GM19438 (cell line): Measurements from ENCODE around the gene DCUN1D1.
A peak's percentile ranks its signal among the peaks of the same experiment; 100 is the strongest.

Experiments
- ATAC-seq: cut with Tn5 transposase; IDR thresholded peaks from one replicate; pipeline ENCODE4 v1.9.1; 2021; ENCODE audit warnings: low read depth; ENCODE audit not compliant: unreplicated experiment

The DCUN1D1 gene

GRCh38 chr3:182973047-182973446 is 7.3 kb downstream of the DCUN1D1 start:
- no peak for ATAC-seq

DNA sequence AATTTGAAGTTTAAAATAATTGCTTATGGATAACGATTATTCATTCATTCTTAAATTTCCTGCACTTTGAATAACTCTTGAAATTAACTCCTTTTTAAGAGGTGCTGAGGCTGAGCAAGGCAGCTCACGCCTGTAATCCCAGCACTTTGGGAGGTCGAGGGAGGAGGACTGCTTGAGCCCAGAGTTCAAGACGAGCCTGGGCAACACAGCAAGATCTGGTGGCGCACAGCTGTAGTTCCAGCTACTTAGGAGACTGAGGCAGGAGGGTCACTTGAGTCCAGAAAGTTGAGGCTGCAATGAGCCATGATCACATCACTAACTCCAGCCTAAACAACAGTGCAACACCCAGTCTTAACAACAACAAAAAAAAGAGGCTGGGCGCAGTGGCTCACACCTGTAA is 8.0 kb downstream of the DCUN1D1 start:
- ATAC-seq, result no peak

- no peak for ATAC-seq
Observed at GRCh38 chr3:182971637-182972036, 8.7 kb downstream of the DCUN1D1 start.

DNA sequence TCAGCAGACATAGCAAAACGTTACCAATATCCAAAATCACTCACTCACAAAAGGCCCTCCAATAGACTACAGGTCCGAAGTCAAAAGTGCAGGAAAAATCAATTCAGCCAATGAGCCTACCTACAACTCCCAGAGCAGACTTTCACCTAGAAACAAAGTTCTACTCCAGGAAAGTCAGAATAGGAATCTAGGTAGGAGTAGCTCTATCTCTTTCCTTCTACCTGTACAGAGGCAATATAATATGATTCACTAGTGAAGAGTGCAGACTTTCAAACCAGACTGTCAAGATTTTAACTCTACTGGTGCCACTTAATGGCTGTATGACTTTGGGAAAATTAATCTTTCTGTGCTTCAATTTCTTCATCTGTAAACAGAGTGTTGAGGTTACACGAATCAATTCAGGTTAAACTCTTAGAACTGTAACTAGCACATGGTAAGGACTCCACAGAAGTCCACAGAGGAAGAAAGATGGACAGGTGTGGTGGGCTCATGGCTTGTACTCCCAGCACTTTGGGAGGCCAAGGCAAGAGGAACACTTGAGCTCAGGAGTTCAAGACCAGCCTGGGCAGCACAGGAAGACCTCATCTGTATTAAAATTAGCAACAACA is 9.4 kb downstream of the DCUN1D1 start:
- no peak for ATAC-seq

DNA sequence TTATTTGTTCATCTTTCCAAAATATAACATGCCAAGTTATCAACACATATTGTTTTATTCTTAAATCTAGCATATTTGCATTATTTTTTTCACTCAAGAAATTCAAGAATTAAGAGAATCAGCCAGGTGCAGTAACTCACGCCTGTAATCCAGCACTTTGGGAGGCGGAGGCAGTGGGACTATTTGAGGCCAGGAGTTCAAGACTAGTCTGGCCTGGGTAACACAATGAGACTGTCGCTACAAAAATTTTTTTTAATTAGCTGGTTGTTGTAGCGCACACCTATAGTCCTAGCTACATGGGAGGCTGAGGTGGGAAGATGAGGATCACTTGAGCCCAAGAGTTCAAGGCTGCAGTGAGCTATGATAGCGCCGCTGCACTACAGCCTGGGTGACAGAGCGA is 10.5 kb downstream of the DCUN1D1 start:
- ATAC-seq, result no peak

- no peak for ATAC-seq
Observed at GRCh38 chr3:182969277-182969676, 11.1 kb downstream of the DCUN1D1 start.

GRCh38 chr3:182967218-182968204 is 12.8 kb downstream of the DCUN1D1 start:
- ATAC-seq, result peak; percentile 54

GRCh38 chr3:182965861-182966366 is 14.4 kb downstream of the DCUN1D1 start:
- no peak for ATAC-seq

DNA sequence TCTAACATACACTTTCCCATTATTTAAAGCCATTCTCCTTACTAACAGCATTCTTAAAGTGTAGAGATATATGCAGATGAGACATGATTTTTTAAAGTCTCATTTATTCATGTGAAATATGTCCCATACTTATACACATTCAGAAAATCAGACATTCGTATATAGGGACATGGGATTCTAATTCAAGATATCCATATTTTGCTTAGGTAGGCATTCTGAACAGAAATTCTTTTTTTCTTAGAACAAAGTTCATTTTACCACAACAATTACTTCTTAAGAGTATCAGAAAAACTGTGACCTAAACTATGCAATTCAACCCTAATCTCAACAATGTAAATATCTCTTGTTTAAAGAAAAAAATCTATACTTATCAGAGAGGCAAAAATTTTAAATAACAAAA is 16.2 kb downstream of the DCUN1D1 start:
- ATAC-seq, result no peak

DNA sequence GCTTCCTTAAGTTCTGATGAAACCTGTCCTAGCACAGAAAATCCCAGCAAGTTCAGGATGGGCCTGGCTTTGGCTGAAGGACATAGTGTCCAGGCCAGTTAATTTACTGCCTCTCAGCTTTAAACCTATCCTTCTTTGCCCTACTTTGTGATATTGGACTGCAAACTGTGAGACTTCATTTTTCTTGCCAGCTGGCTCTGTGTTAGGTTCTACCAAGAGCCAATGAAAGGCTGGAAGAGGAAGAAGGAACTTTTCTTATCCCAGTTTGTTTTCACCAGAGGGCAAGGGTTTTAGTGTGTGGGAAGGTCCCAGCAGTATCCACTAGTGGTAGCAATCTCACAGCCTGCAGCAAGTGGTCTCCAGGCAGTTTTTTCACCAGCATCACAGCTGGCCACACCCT is 18.2 kb downstream of the DCUN1D1 start:
- no peak for ATAC-seq

DNA sequence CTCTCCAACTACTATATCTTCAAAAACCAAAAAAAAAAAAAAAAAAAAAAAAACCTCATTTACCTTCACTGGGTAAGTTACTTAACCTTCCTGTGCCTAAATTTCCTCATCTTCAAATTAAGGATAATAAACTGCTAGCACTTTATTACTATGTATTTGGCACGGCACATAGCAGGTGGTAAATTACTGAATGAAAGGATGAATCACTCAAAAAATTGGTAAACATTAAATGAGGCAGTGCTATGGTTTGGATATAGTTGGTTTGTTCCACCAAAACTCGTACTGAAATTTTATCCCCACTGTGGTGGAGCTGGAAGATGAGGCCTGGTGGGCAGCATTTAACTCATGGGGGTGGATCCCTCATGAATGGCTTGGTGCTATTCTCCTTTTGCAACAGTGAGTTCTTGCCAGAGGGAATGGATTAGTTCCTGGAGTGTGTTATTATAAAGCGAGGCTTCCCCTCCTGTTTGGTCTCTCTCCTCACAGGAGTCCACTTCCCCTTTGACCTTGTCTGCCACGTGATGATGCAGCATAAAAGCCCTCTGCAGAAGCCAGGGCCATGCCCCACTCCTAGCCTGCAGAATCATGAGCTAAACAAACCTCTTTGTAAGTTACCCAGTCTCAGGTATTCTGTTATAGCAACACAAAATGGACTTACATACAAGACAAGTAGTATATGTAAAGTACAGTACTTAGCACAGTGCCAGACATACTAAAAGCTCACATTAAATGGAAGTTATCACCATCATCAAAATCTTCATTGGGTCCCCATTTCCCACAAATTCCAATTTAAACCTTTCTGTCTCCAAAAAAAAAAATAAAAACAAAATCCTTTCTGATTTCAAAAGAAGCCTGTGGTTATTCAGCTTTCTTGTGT is 20.6 kb downstream of the DCUN1D1 start:
- ATAC-seq, result no peak

DNA sequence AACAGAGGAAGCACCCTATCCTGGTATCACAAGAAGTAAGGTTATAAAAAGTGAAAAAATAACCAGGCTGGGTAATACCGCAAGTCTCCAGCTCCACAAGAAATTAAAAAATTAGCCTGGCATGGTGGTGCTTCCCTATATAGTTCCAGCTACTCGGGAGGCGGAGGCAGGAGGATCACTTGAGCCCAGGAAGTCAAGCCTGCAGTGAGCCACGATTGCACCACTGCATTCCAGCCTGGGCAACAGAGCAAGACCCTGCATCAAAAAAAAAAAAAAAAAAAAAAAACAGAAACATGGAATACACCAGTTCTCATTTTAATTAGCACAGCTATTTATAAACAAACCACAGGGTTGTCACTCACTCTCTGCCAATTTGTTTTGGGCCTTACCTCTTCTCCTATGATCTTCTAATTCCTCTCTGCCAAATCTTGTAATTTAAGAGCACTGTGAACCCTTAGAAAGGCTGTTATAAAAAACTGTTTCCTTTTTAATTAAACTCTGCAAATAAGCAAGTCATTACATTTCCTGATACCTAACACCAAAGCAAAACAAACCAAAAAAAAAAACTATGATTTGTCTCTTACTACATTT is 22.6 kb downstream of the DCUN1D1 start:
- no peak for ATAC-seq

DNA sequence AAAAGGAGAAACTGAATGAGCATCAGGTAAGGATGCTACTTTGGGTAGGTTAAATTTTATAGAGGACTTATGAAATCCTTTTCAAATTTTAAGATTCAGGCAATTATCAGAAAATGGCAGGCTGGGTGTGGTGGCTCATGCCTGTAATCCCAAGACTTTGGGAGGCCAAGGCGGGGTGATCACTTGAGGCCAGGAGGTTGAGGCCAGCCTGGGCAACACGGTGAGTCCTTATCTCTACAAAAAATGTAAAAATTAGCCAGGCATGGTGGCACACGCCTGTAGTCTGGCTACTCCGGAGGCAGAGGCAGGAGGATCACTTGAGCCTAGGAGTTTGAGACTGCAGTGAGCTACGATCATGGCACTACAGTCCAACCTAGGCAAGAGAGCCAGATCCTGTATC is 23.1 kb downstream of the DCUN1D1 start:
- no peak for ATAC-seq

DNA sequence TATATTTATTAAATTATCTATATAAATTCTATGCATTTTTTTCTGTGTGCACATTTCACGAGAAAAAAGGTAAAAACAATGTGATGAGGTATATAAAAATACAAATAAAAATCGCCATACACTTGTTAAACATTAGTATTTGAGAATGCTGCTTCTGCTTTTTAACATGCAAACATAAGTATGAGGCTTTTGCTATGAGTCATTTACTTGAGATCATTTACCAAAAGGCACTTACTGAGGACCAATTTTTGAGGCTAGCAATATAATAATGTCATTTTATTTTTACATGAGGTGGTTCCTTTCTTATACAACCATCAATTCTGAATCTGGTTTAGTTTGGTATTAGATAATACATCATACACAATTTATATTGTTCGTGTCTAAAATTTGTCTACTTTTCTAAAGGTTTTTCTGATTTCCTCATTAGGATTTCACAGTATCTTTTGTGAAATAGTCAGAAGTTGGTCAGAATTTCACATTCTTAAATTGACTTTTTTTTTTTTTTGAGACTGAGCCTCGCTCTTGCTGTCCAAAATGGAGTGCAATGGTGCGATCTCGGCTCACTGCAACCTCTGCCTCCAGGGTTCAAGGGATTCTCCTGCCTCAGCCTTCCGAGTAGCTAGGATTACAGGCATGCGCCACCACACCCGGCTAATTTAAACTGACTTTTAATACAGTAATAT is 25.6 kb downstream of the DCUN1D1 start:
- peak; percentile 81 for ATAC-seq

- no peak for ATAC-seq
Observed at GRCh38 chr3:182949688-182950087, 30.6 kb downstream of the DCUN1D1 start.

- no peak for ATAC-seq
Observed at GRCh38 chr3:182948305-182948704, 32.0 kb downstream of the DCUN1D1 start.

- ATAC-seq, result no peak
Observed at GRCh38 chr3:182947888-182948287, 32.5 kb downstream of the DCUN1D1 start.

DNA sequence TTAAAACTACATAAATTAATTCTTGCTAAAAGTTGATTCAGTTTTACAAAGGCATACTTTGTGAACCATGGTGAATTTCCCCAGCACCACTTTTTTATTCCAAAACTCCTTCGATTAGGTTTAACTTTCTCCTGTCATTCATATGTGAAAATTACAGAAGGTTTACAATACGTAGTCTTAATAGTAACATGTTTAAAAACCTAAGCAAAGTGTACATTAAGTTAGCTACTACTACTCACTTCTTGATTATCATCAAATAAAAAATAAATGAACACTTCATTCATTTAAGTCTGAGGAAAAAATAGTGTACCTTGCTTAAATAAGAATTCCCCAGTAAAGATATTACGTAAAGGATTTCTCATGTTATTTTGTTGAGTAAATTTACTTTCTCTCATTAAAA is 38.6 kb downstream of the DCUN1D1 start:
- ATAC-seq, result no peak

DNA sequence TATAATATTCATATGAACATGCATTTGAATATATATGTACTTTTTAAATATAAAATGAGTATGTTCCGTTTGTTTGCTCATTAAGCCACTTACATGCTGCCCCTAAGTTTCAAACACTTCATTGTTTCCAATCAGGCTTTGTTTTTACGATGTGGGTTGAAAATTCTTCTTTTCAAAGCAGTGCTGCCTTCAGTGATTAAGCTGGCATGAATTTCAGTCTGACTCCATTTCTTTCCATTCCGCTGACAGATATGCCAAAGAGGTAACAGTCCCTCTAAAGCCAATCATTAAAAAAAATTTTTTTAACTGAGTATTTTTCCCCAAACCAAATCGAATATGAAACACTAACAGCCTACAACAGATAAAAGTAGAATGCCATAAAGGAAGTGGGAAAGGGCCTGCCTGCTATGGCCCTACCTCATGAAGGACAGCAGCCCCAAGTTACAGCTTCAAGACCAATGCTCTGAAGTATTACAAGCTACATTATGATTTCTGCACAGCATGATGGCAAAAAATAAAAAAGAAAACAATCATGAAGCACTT is 40.0 kb downstream of the DCUN1D1 start:
- ATAC-seq, result no peak
